PC-9 (cell line): ENCODE results near the gene ZNF462. TPM values are rescaled to one million over a fixed set of nuclear protein-coding genes. Genes with fewer than 3 reads are reported as not detected.

Experiments
- BruUV-seq: library from RNA; stranded (reverse); fragments of 400-500 nt; replicated peaks from 2 replicates; lab custom pipeline; 2021; lab: Mats Ljungman, UMichigan
- CTCF ChIA-PET: fragments of 300-600 bp; sonication (Branson Sonifier 250); formaldehyde crosslinking; loops from one replicate; lab custom pipeline; 2022; ENCODE audit warnings: antibody characterized with exemption; lab: Charles Lee
- POLR2A ChIA-PET: fragments of 300-600 bp; sonication (Branson Sonifier 250); formaldehyde crosslinking; loops from one replicate; lab custom pipeline; 2022; ENCODE audit warnings: antibody characterized with exemption; ENCODE audit not compliant: unreplicated experiment; lab: Charles Lee
- DNase-seq, 2 experiments: peaks; one replicate each; pipeline versions ENCODE4 v3.0.0 to v3.0.0-alpha.2; 2015 to 2022; ENCODE audit warnings: mixed read lengths in 1 of 2
- H2AFZ ChIP-seq: fragments of 200-600 bp; sonication (generic); 2 replicates; pipeline ENCODE4 v1.8.1; 2017; ENCODE audit warnings: antibody characterized with exemption
- H3F3A ChIP-seq: fragments of 200-600 bp; sonication (generic); 2 replicates; pipeline ENCODE4 v1.8.1; 2017; ENCODE audit warnings: antibody characterized with exemption, mild to moderate bottlenecking, low read depth; ENCODE audit not compliant: insufficient read depth
- H3K27ac ChIP-seq: fragments of 200-600 bp; sonication (generic); 2 replicates; pipeline ENCODE4 v1.6.1; 2016; ENCODE audit warnings: mixed run types
- H3K27me3 ChIP-seq: fragments of 200-600 bp; sonication (generic); 2 replicates; pipeline ENCODE4 v1.6.1; 2016; ENCODE audit warnings: low read depth, mixed run types; ENCODE audit not compliant: insufficient read depth
- H3K36me3 ChIP-seq: fragments of 200-600 bp; sonication (generic); 2 replicates; pipeline ENCODE4 v1.6.1; 2016; ENCODE audit warnings: low read depth, mixed run types
- H3K4me1 ChIP-seq: fragments of 200-600 bp; sonication (generic); replicated peaks from 2 replicates; pipeline ENCODE4 v1.6.1; 2016; ENCODE audit warnings: mixed run types; ENCODE audit not compliant: insufficient read depth
- H3K4me2 ChIP-seq: fragments of 200-600 bp; sonication (generic); 2 replicates; pipeline ENCODE4 v1.6.1; 2017; ENCODE audit warnings: mixed run types
- H3K4me3 ChIP-seq: fragments of 200-600 bp; sonication (generic); 2 replicates; pipeline ENCODE4 v1.6.1; 2016; ENCODE audit warnings: mixed run types
- H3K79me2 ChIP-seq: fragments of 200-600 bp; sonication (generic); 2 replicates; pipeline ENCODE4 v1.6.1; 2017; ENCODE audit warnings: low read depth, mixed run types
- H3K9me2 ChIP-seq: fragments of 200-600 bp; sonication (generic); 2 replicates; pipeline ENCODE4 v1.8.1; 2017; ENCODE audit warnings: mild to moderate bottlenecking; ENCODE audit not compliant: insufficient read depth
- H3K9me3 ChIP-seq: fragments of 200-600 bp; sonication (generic); 2 replicates; pipeline ENCODE4 v1.8.1; 2016; ENCODE audit warnings: low read depth; ENCODE audit not compliant: insufficient read depth
- H4K20me1 ChIP-seq: fragments of 200-600 bp; sonication (generic); 2 replicates; pipeline ENCODE4 v1.8.1; 2017; ENCODE audit not compliant: insufficient read depth
- CTCF ChIP-seq: fragments of 200-600 bp; sonication (generic); conservative IDR thresholded peaks from 2 replicates; pipeline ENCODE4 v1.6.1; 2017; ENCODE audit warnings: mixed run types, antibody characterized with exemption, mild to moderate bottlenecking, moderate library complexity
- EZH2 ChIP-seq: fragments of 200-600 bp; sonication (generic); IDR thresholded peaks from 2 replicates; pipeline ENCODE4 v1.8.0; 2017; ENCODE audit warnings: antibody characterized with exemption, low read depth
- intact Hi-C: fragments of 100-400 bp; cut with micrococcal nuclease; formaldehyde crosslinking; loops from one replicate; pipeline ENCODE4 v1.10.0; 2022; ENCODE audit not compliant: unreplicated experiment
- total RNA-seq: library from RNA; stranded (reverse); gene quantifications from 2 replicates; pipeline ENCODE4 v1.2.3, GENCODE V29; 2021

Gene ZNF462
- total RNA-seq, 1 experiment from 2014 or later: 4.8 TPM

DNA sequence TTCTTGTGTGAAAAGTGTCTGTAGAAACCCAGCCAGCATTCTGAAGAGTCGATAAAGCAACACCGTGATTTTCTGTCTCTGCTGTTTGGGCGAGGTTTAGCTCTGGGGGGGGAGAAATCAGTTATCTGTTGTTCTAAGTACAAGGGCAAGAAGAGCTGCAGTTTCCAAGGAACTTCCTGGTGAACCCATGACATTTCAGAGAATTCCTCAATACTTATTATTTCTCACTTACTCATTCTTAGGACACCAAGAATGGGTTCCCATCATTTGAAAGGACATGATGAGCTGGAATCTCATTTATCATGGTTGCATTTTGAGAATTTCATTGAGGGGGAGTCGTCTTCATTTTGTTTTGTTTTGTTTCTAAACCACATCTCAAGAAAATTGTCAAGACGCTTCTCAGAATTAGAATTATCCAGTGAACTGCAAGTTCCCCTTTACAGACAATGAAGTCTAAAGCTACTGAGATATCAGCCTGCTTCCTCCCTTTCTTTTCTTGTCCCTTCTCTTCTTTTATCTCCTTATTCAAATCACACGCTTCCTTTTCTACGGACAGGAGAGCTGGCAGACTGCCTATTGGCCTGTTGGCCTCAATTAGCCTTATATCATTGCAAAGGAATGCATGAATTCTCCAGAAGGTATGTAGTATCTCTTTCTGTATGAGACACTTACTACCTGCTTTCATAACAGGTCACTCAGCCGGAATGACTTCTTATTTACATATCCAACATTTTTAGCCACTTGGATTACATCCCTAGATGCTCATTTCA lies 53.7 kb downstream of the ZNF462 start:
- DNase-seq: peak; percentile 76 to 95
- Histone ChIP-seq H3K9me2 (no peaks in the 10 kb centered on the region), H2AFZ (peak overlapping the region; percentile 11), H4K20me1 (no peaks in the 10 kb centered on the region), H3F3A (peaks cover 10% of the 10 kb centered on the region; the same call in 1 of the 2 replicates), H3K27ac (peak overlapping the region; percentile 59), H3K79me2 (no peaks in the 10 kb centered on the region), H3K4me3 (peak overlapping the region; percentile 9; the same call in 1 of the 2 replicates), H3K36me3 (no peaks in the 10 kb centered on the region), H3K9me3 (peaks cover 4% of the 10 kb centered on the region; the same call in 1 of the 2 replicates), H3K4me1 (peaks cover 31% of the 10 kb centered on the region), H3K27me3 (no peaks in the 10 kb centered on the region), H3K4me2 (peak overlapping the region; percentile 50)
- ChIA-PET POLR2A (interaction anchor here (0.5 kb wide), 1 partner anchor 40 kb away, joined by 3 read pairs; no protein-coding TSS in a partner anchor), CTCF (no interaction called here)
- TF ChIP-seq EZH2 (no peak), CTCF (no peak)
- intact Hi-C loops: loop anchor here (1.0 to 5.0 kb wide), 2 partner anchors 24 to 1004 kb away; no protein-coding TSS in a partner anchor
- TSS peak; percentile 97 for BruUV-seq

GRCh38 chr9:106918825-106919509 lies 56.0 kb downstream of the ZNF462 start:
- Histone ChIP-seq H3K79me2 (no peaks in the 10 kb centered on the region), H3F3A (peaks cover 10% of the 10 kb centered on the region; the same call in 1 of the 2 replicates), H3K27me3 (no peaks in the 10 kb centered on the region), H3K36me3 (no peaks in the 10 kb centered on the region), H3K4me2 (no peak overlapping the region), H3K4me3 (no peak overlapping the region), H3K27ac (no peak overlapping the region), H3K9me3 (no peaks in the 10 kb centered on the region), H3K4me1 (peaks cover 38% of the 10 kb centered on the region), H4K20me1 (no peaks in the 10 kb centered on the region), H2AFZ (no peak overlapping the region), H3K9me2 (no peaks in the 10 kb centered on the region)
- ChIA-PET CTCF (no interaction called here), POLR2A (no interaction called here)
- TF ChIP-seq EZH2: no peak
- TF ChIP-seq CTCF: no peak
- DNase-seq: no peak
- intact Hi-C loops: loop anchor here (5.0 kb wide), 1 partner anchor 1007 kb away; no protein-coding TSS in a partner anchor
- no TSS peak for BruUV-seq

DNA sequence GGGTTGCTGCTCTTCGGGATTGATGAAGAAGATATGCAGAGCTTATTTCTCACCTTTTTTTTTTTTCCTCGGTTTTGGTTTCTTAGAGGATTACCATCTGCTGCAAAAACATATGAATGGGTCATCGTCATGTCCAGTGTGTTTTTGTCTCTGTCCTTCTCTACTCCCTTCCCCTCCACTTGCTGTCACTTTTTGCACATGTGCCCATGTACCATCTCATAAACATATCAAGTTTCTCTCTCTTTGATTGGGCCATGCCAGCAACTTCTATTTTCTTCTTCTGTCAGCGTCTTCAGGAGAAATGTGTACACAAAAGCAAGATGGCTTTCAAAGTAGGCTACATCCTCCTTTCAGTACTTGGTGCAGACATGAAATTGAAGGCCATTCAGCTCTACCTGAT lies 57.1 kb downstream of the ZNF462 start:
- ChIA-PET CTCF (interaction anchor here (0.6 kb wide), 1 partner anchor 71 kb away, joined by 3 read pairs; no protein-coding TSS in a partner anchor), POLR2A (interaction anchor here (0.6 to 0.7 kb wide), 2 partner anchors 21 to 180 kb away, joined by 4 to 8 read pairs; no protein-coding TSS in a partner anchor)
- no TSS peak for BruUV-seq
- no peaks in the 10 kb centered on the region for H3K9me3 ChIP-seq
- H3K79me2 ChIP-seq: no peaks in the 10 kb centered on the region
- H3K9me2 ChIP-seq: no peaks in the 10 kb centered on the region
- H3K4me3 ChIP-seq: no peak overlapping the region
- no peak overlapping the region for H2AFZ ChIP-seq
- DNase-seq: no peak
- H3F3A ChIP-seq: peaks cover 10% of the 10 kb centered on the region; the same call in 1 of the 2 replicates
- no peaks in the 10 kb centered on the region for H3K27me3 ChIP-seq
- H3K36me3 ChIP-seq: no peaks in the 10 kb centered on the region
- H4K20me1 ChIP-seq: no peaks in the 10 kb centered on the region
- TF ChIP-seq EZH2: no peak
- no peak for TF ChIP-seq CTCF
- no peak overlapping the region for H3K4me2 ChIP-seq
- H3K27ac ChIP-seq: no peak overlapping the region
- intact Hi-C loops: loop anchor here (2.0 to 10.0 kb wide), 2 partner anchors 55 to 125 kb away; no protein-coding TSS in a partner anchor
- peaks cover 38% of the 10 kb centered on the region for H3K4me1 ChIP-seq
